ENCODE data around the gene ASPA.

ASPA gene

DNA sequence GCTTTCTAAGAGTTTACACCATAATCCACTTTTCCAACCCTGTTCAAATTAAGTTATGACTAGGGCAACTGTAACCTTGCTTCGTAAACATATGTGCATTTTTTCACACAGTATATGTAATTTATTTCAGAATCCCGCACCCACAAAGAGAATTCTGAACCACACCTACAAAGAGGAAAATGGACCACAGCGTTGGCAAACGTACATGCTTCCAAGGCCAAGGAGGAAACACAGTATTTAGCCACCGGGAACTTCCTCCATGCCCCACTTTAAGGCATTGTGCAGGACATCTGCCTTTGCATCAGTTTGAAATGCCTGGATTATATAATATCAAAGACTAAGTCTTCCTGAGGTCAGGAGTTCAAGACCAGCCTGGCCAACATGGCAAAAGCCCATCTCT is 6.3 kb upstream of the ASPA start:
- H3K27ac ChIP-seq = no peak overlapping the region
- TF ChIP-seq, protein P1, sequence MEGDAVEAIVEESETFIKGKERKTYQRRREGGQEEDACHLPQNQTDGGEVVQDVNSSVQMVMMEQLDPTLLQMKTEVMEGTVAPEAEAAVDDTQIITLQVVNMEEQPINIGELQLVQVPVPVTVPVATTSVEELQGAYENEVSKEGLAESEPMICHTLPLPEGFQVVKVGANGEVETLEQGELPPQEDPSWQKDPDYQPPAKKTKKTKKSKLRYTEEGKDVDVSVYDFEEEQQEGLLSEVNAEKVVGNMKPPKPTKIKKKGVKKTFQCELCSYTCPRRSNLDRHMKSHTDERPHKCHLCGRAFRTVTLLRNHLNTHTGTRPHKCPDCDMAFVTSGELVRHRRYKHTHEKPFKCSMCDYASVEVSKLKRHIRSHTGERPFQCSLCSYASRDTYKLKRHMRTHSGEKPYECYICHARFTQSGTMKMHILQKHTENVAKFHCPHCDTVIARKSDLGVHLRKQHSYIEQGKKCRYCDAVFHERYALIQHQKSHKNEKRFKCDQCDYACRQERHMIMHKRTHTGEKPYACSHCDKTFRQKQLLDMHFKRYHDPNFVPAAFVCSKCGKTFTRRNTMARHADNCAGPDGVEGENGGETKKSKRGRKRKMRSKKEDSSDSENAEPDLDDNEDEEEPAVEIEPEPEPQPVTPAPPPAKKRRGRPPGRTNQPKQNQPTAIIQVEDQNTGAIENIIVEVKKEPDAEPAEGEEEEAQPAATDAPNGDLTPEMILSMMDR (IDR thresholded peaks at IDR 0.05) = no peak
- no peak for TF ChIP-seq ZFX (IDR thresholded peaks at IDR 0.05; ENCODE audit: borderline replicate concordance)

DNA sequence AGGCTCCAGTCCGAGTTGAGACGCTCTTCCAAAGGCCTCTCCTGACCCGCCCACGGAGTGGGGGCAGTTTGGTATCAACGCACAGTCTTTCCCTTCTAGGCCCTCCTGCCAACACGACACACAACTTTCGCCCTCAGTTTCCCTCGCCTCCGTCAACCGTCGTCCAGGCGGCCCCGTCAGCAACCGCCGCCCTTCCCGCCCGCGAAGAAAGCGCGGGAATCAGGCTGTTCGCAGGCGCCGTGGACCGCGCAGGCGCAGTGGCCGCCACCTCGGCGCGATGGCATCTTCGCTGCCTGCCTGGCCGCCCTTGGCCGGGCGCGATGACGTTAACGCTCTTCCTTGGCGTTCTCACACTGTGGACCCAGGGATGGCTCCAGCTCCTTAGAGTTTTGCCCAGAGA is 4.2 kb upstream of the ASPA start, which contains the start of gene SPATA22:
Gene SPATA22 (minus strand): TSS at position 221 of the 400 bp plus-strand sequence. CDS start 2,494 bp downstream, outside the sequence.
- TF ChIP-seq, protein P1 (IDR thresholded peaks at IDR 0.05) = no peak
- no peak for TF ChIP-seq ZFX (IDR thresholded peaks at IDR 0.05; ENCODE audit: borderline replicate concordance)
- H3K27ac ChIP-seq = no peak within 1 kb of the TSS

DNA sequence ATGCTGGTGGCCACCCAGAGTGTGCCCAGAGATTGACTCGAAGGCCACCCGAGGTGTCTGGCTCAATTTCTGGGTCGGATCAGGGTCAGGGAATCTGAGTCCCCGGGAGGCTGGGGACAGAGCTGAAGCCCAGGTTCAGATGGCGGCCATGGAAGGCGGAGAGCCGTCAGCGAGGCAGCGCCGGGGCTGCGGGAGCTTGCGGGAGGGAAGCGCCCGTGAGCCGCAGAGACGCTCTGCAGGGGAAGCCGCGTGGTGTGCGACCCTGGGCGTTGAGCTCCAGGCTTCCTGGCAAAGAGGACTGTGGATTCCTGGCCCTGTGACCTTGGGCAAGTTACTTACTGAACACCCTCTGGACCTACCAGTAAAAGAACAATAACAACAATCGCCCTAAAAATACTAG is 3.7 kb upstream of the ASPA start:
- H3K27ac ChIP-seq = no peak overlapping the region
- no peak for TF ChIP-seq ZFX (IDR thresholded peaks at IDR 0.05; ENCODE audit: borderline replicate concordance)
- TF ChIP-seq, protein P1 (IDR thresholded peaks at IDR 0.05) = no peak

DNA sequence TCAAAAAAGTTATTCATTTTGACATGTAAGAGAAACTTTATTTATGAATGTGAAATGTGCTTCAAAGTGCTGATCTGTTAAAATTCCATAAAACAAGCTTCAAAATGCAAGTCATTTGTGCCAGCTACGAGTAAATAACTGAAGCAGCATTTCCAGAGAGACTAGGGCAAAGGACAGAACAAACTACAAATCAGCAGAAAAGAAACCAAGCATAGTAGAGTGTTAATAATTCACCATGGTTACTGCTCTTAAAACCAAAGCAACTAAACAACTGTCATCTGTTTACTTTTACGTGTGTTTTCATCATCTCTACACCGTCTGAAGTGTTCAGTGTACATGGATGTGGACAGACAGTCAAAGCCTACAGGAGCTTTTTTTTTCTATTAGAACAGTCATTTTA is 1.6 kb upstream of the ASPA start:
- no peak for TF ChIP-seq ZFX (IDR thresholded peaks at IDR 0.05; ENCODE audit: borderline replicate concordance)
- TF ChIP-seq, protein P1 (IDR thresholded peaks at IDR 0.05) = no peak
- H3K27ac ChIP-seq = peak overlapping the region; percentile 49

DNA sequence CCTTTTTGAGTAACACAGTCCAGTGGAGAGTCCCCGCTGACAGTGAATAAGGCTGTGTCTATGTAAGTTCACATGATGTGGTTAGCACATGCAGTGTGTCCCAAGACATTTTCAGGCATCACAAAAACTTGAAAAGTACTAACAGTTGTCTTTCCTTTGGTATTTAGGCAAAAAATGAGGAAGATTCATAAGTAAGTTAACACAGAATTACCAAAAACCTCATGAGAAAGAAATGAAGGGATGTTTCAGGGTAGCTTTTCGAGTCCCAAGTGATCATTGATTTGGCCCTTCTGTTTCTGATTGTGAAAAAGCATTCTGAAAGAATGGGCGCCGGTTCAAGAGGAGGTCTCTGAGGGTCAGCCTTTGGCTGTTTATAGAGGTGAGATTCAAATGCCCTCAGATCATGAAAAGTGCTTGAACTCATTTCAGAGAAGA is 529 bp upstream of the ASPA start:
- H3K27ac ChIP-seq = peak overlapping the region; percentile 49
- TF ChIP-seq ZFX (IDR thresholded peaks at IDR 0.05; ENCODE audit: borderline replicate concordance) = no peak
- TF ChIP-seq, protein P1 (IDR thresholded peaks at IDR 0.05) = no peak

DNA sequence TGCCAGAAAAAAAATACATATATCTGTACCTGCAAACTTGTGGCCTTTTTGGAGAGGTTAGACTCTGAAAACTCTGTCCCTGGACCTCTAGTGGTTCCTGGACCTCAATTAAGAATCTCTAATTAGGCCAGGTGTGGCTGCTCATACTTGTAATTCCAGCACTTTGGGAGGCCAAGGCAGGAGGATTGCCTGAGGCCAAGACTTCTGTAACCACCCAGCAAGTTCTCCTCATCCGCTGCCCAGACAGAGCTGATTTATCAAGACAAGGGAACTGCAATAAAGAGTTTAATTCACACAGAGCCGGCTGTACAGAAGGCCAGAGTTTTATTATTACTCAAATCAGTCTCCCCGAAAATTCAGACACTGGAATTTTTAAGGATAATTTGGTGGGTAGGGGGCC is 4.2 kb downstream of the ASPA start:
- TF ChIP-seq, protein P1 (IDR thresholded peaks at IDR 0.05) = no peak
- no peak for TF ChIP-seq ZFX (IDR thresholded peaks at IDR 0.05; ENCODE audit: borderline replicate concordance)
- no peak overlapping the region for H3K27ac ChIP-seq

DNA sequence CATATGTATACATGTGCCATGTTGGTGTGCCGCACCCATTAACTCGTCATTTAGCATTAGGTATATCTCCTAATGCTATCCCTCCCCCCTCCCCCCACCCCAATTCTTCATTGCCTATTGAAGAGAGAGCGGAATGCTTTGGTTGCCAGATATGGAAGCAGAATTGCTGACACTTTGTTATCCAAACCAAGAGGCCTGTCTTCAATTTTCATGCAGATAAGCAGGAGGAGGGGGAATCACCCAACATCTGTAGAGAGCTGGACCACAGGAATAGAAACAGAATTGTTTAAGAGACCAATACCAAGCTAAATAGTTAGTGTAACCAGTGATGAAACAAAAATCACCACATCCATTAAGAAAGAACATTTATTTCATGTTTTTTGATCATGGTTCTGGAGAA is 7.1 kb downstream of the ASPA start:
- no peak overlapping the region for H3K27ac ChIP-seq
- TF ChIP-seq, protein P1 (IDR thresholded peaks at IDR 0.05) = no peak
- no peak for TF ChIP-seq ZFX (IDR thresholded peaks at IDR 0.05; ENCODE audit: borderline replicate concordance)
